ENCODE measurements around the gene LSM2.

- TF ChIP-seq CTCF (IDR thresholded peaks at IDR 0.05; ENCODE audit: low read length) (no peak), EZH2phosphoT487 (IDR thresholded peaks at IDR 0.05; ENCODE audit: low read length) (no peak)
Observed at GRCh38 chr6:31837369-31838113, 30.8 kb upstream of the LSM2 start.
